Fibroblast of skin of abdomen (primary cell): ENCODE data around the gene GREM1.

Experiments used
- DNase-seq: peaks from one replicate; pipeline ENCODE4 v3.0.0-alpha.2; 2013

GREM1 gene

DNA sequence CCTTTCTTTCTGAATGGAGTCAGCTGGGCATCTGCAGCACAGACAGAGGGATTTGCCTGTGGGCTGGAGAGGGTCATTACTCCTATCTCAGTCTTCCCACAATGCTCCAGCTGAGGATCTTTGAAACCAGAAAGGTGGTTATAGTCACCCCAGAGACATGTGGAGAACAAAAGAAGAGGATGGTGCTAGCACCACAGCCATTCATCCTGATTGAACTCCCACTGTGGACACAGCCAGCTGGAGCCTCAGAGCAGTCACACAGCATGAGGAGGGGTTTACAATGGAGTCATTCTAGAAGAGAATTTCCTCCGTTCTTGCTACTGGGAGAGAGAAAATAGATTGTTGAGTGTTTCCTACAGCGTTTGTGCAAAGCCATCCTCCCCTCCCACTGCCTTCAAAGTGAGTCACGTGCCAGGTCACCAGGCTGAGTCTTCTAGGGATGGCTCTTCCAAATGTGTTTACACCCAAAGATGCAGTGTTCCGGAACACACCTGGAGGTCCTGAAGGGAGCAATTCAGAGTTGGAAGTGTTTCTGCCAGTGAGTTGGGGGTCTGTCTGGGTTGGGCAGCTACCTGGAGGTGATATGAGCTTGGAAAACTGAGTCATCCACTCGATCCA is 18.9 kb upstream of the GREM1 start:
- DNase-seq = no peak

DNA sequence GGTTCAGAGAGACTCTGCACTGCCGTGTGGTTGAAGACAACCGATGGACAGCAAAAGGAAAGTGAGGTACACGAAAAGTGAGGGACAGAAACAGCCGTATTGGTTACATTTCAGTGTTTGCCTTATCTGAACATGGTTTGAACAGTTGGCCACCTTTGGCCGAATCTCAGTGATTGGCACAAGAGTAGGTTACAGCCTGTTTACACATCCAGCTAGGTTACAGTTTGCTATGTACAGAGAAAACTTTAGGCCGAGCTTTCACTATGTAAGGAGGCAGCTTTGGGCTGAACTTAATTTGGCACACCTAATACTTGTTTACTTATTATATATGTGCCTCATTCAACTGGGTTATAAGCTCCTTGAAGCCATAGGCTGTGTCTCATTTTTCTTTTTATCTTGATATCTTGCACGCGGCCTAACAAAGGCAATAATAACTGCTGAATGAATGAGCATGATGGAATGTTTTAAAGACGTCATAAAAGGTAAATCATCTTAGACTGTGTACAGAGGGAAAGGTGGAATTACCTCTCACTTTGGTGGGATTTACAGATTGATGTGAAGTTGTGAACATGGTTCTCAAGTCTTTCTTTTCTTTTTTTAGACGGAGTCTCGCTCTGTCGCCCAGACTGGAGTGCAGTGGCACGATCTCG is 17.2 kb upstream of the GREM1 start:
- DNase-seq = no peak

DNA sequence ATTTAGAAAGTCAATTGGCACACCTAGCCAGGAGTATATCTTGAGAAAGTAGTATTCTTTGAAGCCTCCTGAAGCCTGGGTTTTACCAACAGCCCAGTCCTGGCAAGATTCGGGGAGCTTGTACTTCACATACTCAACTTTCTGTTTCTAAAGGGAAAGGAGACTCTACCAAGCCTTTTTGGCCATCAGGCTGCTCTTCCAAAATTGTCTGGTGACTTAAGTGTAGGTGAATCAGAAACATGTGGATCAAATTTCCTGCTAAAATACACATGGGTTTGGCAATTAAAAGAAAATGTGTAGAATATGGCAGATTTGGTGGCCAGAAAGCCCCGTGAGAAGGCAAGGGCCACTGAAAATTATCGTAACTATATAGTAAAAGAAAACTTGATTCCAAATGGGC is 15.9 kb upstream of the GREM1 start:
- peak; percentile 46 for DNase-seq

DNA sequence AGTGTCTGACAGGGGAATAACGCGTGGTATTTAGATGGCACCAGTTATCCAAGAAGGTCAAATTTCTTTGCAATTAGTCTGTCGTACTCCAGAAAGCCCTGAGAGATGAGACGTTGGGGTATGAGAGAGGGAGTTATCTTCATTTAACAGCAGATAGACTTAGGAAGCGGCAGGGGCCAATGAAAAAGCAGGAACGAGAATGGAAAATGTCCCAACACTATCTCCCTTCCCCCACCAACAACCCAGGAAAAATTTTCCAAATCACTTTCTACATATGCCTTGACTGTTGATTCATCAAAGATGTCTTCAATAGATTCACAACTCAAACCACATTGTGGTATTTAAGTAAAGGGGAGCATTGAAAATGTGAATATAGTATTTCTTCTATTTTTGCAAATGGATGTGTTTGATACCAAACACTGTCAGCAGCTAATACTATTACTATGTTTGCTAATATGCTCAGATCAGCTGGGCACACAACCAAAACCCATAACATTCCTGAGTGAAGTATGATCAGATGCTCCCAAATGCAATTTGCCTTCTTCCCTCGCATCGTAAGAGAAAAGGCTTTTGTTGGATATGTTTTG is 13.3 kb upstream of the GREM1 start:
- peak; percentile 97 for DNase-seq

DNA sequence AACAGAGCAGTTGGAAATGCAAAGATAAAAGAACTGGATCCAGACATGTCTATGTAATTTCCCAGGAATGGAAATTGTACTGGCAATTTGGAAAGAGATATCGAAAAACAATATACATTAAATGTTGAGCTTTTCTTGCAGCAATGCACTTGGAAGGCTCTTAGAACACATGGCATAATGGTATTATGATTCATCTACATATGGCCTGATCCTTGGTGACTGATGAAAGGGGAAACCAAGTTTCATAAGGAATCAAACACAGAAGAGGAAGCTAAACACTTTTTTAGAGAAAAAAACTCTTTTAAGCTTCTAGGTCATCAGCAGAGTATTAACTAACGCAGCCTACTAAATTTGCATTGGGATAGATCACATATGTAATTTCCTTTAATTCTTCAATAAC is 12.4 kb upstream of the GREM1 start:
- DNase-seq = peak; percentile 89

DNA sequence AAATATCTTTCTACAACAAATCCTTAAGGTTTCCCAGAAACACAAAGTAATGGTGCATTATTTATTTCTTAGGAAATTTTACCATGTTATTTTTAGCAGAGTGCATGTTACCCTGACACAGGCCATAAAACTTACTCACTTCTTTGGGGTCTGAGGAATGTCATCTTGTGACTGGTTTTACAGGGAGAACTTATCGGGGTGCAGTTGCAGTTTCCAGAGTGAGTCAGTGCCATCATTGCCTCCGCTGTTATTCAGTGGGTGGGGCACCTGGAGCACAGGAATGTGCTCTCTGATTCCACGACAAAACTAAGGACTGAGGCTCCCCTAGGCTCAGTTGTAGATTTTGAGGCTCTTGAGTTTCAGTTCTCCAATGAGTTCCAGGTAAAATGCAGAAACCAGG is 11.1 kb upstream of the GREM1 start:
- DNase-seq = peak; percentile 85

DNA sequence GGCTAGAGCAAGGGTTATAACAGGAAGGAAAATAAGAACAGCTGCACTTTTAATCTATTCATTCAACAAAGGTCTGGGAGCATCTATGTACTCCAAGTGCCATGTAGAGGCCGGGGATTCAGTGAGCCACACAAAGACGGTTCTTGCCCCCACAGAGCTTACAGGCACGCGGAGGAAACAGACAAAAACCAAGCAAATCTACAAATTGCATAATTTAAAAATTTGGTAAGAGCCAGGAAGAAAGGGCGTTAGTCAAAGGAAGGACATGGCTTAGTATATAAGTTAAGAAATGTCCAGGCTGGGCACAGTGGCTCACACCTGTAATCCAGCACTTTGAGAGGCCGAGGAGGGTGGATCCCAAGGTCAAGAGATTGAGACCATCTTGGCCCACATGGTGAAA is 10.4 kb upstream of the GREM1 start:
- no peak for DNase-seq

DNA sequence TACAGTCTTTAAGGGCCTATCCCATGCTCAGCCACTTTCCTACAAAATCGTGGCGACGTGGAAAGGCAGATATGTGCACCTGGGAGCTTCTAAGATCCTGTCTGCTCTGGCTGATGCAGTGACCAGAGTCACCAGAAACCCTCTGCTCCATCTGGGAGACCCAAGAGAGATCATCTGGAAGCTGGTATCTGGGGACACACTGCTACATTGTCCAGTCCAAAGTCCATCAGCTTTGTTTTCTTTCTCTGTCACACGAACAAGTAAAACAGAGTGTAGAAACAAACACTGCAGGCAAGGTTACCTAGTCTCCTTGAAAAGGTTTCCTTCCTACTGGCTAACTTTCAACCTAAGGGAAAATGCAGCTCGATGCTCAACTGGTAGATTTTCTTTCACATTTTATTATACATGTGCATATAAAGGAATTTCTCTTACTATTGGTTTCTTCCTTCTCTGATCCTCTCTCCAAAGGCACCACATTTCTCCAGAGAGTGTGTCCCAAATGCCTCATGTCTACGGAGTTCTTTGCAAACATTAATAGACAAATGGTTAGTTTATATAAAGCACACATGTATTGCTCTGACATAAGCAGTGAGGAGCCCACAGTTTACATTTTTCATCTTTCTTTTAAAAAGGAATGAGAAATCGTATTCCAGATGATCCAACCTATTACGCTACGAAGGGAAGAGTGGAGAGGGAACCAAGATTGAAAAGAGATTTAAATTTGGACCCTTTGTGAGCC is 8.3 kb upstream of the GREM1 start:
- DNase-seq = no peak

DNA sequence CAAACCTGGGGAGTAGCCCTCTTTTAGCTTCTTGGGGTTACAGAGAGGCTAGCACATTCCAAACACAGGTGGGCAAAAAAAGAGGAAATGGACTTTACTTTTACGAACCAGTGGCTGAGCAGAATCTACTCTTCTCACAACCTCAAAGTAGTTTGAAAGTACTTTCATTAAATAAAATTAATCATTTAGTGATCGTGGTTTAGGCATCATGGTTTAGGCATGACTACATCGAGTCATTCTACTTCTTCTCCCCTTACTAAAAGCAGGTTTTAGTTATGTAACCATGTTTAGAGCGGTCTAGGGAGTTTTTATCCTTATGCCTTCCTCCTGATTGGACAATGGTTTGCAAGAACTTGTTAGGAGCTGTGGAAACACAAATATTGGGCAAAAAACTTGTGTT is 2.5 kb upstream of the GREM1 start:
- peak; percentile 79 for DNase-seq

DNA sequence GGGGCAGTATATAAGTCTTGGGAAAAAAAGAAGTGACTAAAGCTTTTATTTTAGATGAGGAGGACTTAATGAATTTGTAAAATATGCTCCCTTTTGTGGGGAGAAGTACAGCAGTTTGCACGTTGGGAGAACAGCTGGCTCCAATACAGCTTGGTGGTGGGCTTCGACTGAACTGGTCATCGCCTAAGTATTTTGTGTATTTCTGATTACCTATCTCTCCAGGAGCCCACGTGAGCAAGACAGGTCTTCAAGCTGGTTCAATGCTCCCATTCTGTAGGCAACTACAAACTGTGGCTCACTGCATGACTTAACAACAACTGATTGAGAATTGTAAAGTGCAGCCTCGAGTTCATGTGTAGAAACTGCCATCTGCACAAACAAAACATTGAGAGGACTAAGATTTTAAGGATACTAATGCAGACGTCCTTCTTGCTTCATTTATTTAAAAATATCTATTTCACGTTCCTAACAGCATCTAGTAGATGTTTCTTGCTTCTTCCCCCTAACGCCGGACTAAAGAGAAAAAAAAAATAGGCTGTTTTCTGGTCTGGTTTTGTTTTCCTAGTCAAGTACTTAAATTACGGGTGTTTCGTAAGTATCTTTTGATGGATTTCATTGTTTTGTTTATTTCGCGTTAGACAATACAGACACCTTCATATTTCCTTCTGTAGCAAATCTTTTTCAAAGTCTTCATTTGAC is 1.4 kb upstream of the GREM1 start:
- peak; percentile 24 for DNase-seq

DNA sequence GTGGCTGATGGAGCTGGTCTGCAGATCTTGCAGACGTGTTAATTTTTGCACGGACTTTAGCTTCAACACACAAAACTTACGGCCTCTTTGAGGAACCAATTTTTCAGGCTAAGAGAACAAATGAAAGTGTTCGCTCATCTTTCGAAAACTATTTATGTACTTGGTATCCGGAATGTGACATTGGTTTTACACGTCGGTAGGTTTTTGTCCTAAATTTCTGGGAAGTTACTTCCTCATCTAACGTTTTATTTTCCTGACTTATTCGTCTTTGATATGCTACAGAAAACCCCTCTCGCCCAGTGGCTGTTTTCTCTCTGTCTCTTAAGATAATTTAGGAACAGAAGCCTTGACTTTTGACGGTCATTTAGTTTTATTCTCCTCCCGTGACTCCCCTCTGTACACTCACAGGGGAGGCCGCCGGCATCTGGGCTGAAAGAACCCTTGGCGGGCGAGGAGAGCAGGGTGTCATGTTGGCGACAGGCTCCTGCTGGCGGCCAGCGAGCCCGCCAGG is 834 bp upstream of the GREM1 start:
- DNase-seq = peak; percentile 34

DNA sequence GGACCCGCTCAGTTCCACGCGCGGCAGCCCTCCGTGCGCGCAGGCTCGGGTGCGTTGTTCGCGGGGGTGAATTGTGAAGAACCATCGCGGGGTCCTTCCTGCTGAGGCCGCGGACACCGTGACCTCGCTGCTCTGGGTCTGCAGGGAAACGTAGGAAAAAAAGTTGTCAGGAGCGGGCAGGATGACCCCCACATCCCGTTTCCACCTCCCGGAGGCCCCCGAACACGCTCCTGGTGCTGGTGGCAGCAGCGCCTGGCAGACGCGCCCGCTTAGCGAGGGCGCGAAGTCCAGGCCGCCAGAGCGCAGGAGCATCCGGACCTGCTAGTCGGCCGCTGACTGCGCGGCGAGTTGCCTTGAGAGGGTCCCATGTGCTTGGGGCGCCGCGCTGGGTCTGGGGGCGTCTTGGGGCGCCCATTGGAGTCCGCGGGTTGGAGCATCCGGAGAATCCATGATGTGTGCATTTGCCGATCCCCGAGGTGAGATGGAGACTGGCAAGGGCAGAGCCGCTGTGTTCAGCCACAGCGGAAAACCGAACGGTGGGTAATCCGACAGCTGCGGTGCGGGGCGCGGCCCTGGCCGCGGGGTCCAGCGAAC is 520 bp downstream of the GREM1 start:
- DNase-seq = no peak

DNA sequence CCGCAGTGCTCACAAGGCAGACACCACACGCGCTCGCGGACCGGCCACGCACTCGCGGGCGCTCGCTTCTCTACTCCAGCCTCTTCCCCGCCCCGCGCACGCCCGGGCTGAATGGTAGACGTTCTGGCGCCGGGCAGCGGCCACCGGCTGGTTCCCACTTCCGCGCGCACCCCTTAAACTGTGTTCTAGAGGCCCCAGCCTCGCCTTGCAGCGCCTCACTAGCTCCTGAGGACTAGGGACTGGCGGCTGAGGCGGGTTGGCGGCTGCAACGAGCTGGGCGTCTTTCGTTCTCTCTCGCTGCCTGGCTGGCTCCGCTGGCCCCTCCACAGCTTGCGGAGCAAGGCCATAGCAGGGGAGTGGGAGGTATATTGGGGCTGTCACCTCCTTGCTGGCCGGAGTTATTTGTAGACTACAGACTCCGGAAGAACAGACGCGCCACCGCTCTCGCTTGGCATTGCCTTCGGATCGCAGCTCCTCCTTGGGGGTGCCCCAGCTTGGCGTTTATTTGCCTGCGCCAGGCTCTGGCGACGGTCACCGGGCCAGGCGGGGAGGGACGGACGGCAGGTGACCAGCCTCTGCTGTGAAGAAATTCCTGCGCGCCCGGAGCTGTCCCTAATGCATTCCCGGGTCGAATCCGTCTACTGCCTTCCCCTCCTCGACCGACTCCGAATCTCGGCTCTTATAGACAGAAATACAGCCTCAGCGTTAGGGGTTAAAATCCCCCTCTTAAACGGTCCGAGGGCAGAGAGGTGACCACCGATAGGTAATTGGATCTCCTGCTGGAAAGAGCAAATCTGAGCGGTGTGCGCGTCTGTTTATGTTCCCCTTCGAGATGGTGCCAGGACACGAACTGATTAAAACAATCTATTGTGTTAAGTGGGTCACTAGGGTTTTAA is 1.3 kb downstream of the GREM1 start:
- no peak for DNase-seq

DNA sequence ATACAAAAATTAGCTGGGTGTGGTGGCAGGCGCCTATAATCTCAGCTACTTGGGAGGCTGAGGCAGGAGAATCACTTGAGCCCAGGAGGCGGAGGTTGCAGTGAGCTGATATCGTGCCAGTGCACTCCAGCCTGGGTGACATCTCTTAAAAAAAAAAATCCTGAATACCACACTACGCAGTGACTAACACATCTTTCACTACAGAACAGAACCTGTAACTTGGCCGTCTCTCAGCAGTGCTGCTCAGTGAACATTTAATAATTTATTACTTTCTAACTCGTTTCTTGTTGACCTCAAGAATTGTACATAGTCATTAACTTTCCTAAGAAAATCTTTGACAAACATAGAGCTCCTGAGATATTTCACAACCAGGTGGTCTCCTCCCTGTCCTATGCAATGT is 3.8 kb downstream of the GREM1 start:
- peak; percentile 64 for DNase-seq

DNA sequence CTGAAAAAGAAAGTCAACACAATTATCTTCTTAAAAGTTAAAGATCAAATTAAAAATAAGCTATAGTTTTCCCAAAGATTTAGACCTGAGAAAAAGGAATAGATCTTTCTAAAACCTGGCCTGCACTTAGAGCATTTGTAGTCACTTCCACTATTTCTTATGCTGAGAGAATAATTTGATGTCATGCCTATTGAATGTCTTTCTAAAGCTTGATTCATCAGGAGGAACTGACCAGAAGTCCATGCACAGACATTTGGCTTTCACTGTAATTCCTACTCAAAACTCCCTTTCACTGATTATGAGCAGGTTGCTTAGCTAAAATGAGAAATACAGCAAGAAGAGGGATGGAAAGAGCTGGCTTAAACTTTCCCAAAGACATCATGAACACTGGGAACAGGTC is 4.3 kb downstream of the GREM1 start:
- no peak for DNase-seq

DNA sequence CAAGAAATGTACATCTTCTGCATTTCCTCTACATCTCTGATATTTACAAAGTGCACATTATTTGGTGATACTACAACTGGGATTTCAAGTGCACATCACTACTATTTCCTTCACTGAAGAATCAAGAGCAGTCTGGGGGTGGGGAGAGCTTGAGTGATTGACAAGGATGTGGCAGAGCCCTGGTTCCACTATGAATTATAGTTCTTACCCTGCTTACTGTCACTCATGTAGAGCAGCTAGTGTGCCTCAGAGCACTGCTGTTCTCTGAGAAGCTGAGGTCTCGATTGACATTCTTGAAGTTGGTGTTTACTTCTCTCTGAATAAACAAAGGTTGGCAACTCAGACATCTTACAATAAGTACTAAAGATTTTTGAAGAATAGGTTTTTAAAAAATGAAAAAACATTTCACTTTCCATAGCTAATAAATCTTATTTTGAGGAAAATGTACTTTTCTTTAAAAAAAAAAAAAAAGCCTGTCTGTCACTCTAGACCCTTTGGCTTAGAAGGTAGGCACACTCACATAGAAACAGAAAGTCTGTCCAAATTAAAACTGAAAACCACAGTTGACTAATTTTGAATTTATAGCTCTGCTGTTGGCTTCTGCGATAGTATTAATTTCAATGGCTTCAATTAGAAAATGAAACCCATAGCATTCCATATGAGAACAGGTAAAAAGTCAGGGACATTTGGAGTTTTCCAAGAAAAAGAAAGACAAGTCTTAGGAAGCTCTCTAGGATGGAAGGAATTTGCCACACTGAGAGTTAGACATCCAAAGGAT is 5.6 kb downstream of the GREM1 start:
- DNase-seq = no peak

DNA sequence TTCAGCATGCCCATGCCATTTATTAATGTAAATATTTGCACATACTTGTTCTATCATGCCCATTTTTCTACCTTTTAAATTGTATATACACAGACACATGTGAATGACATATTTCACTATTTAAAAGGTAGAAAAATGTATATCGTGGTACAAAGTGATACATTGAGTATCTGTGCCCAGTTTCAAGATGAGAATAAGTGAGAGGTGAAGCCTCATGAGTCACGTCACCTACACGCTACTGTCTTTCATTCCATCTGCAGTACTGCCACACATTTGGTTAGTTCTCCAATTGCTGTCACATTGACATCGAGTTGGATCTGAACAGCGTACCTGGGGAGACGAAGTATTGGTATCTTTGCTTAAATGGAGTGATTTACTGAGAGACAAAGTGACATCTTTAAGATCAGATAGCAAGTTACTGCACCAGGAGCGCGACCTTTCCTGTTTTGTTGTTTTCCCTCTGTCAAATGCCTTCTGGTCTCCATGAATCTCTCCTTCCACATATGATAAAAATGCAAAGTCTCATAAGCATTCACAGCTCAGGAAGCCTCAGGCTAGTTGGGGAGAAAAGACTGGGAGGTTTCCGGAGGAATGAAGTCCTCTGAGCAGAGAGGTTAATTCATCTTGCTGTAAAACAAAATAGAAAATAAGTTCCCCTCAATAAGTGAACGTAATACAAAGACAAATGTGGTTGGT is 12.0 kb downstream of the GREM1 start:
- DNase-seq = no peak

DNA sequence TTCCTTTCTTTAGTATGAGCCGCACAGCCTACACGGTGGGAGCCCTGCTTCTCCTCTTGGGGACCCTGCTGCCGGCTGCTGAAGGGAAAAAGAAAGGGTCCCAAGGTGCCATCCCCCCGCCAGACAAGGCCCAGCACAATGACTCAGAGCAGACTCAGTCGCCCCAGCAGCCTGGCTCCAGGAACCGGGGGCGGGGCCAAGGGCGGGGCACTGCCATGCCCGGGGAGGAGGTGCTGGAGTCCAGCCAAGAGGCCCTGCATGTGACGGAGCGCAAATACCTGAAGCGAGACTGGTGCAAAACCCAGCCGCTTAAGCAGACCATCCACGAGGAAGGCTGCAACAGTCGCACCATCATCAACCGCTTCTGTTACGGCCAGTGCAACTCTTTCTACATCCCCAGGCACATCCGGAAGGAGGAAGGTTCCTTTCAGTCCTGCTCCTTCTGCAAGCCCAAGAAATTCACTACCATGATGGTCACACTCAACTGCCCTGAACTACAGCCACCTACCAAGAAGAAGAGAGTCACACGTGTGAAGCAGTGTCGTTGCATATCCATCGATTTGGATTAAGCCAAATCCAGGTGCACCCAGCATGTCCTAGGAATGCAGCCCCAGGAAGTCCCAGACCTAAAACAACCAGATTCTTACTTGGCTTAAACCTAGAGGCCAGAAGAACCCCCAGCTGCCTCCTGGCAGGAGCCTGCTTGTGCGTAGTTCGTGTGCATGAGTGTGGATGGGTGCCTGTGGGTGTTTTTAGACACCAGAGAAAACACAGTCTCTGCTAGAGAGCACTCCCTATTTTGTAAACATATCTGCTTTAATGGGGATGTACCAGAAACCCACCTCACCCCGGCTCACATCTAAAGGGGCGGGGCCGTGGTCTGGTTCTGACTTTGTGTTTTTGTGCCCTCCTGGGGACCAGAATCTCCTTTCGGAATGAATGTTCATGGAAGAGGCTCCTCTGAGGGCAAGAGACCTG is 13.2 kb downstream of the GREM1 start:
- no peak for DNase-seq
